NT2/D1 (cell line): ENCODE data around the gene PDGFD.

ENCODE experiments used
- SUZ12 ChIP-seq: IDR thresholded peaks from 2 replicates; pipeline ENCODE4 v1.6.1; 2011; ENCODE audit not compliant: insufficient read length, insufficient read depth; ENCODE audit errors: extremely low read depth
- YY1 ChIP-seq: IDR thresholded peaks from 2 replicates; pipeline ENCODE4 v1.6.1; 2011; ENCODE audit not compliant: insufficient read length, insufficient read depth
- ZNF274 ChIP-seq: IDR thresholded peaks from 2 replicates; pipeline ENCODE4 v1.6.1; 2011; ENCODE audit warnings: mild to moderate bottlenecking, low read depth, low read length

GRCh38 chr11:104142698-104143097 lies 21.2 kb downstream of the PDGFD start:
- no peak for TF ChIP-seq YY1
- TF ChIP-seq ZNF274 = no peak
- TF ChIP-seq SUZ12 = no peak
